ENCODE measurements around the gene OXSR1.
"Not testable (repeated sequence)": the region's sequence is repeated elsewhere in the genome, so short reads cannot be mapped to it uniquely, and the experiment has no call there.

The OXSR1 gene

DNA sequence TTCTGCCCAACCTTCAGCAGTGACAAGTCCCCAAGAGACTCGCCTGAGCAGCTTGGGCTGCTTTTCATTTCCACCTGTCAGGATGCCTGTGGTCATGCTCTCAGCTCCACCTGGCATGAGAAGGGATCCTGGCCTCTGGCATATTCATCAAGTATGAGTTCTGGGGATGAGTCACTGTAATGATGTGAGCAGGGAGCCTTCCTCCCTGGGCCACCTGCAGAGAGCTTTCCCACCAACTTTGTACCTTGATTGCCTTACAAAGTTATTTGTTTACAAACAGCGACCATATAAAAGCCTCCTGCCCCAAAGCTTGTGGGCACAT lies 23.4 kb upstream of the OXSR1 start:
- no peak for DNase-seq (ENCODE audit: low read depth in 2 of 2)

- DNase-seq (ENCODE audit: low read depth in 2 of 2) = no peak
Measured at GRCh38 chr3:38142959-38143358, 22.4 kb upstream of the OXSR1 start.

DNA sequence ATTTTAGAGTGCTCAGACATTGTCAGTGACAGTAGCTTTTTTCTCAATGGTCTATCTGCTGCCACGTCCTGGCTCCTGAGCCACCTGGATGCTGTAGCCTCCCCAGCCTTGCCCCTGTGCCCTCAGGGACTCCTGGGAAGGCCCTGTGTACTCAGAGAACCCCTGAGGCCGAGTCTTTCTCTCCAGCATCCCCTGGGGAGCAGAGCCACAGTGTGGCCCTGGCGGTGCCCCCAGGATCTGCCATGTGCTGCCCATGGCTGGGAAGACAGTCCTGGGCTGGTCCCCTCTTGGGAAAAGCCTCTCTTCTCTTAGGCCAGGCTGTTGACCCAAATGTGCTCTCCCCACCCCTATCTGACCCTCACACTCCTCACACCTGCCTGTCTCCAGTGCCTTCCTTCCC lies 21.8 kb upstream of the OXSR1 start:
- DNase-seq (ENCODE audit: low read depth in 2 of 2) = no peak

- no peak for DNase-seq (ENCODE audit: low read depth in 2 of 2)
Measured at GRCh38 chr3:38146504-38146903, 18.8 kb upstream of the OXSR1 start.

DNA sequence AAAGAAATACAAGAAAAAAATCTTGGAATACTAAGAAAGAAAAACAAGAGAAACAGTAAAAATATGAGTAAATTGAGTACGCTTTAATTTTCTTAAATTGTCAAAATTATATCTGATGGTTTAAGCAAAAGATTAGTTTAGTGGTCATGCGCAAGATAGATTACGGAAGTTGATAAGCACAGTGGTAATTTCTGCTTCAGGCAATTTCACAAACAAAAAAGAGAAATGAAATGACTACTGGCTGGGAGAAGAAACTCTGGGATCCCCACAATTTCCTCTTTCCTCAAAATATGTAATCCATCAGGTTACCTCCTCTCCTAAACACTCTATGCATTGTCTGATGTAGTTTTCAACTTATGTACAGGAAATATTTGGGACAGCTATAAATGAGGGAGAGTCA lies 17.9 kb upstream of the OXSR1 start:
- DNase-seq (ENCODE audit: low read depth in 2 of 2) = no peak

GRCh38 chr3:38148311-38148882 lies 16.9 kb upstream of the OXSR1 start:
- DNase-seq (ENCODE audit: low read depth in 2 of 2) = no peak

GRCh38 chr3:38149708-38150107 lies 15.6 kb upstream of the OXSR1 start:
- no peak for DNase-seq (ENCODE audit: low read depth in 2 of 2)

DNA sequence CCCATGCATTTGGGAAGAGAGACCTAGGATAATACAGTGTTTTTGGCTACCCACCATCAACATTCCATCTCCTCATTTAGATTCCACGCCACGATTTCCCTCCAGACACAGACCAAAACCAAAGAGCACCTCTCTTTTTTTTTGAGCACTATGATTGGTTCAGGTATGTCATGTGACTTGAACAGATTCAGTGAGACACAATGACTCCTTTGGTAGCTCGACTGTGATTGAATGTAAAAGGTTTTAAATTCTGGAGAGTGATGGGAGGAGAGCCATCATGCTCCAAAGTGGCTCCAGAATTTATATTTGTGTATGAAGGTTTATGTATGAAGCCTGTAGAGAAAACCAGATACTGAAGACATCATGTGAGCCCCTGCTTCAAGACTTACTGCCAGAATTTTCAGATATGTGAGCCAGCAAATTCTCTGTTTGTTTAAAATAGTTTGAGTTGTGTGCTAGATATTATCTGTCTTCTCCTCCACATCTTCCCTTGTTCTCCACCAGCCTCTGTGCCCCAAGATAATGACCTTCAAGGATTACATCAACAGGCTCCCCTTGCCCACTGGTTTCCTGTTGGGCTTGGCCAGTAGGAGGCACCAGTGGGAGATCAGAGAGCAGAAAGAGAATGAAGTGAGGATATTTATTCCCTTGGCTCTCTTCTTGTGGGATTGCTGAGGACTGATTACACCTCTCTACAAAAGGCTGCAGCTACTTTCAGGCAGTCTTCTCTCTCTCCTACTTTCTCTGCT lies 14.4 kb upstream of the OXSR1 start:
- no peak for DNase-seq (ENCODE audit: low read depth in 2 of 2)

GRCh38 chr3:38151667-38152265 lies 13.6 kb upstream of the OXSR1 start:
- DNase-seq (ENCODE audit: low read depth in 2 of 2) = no peak

DNA sequence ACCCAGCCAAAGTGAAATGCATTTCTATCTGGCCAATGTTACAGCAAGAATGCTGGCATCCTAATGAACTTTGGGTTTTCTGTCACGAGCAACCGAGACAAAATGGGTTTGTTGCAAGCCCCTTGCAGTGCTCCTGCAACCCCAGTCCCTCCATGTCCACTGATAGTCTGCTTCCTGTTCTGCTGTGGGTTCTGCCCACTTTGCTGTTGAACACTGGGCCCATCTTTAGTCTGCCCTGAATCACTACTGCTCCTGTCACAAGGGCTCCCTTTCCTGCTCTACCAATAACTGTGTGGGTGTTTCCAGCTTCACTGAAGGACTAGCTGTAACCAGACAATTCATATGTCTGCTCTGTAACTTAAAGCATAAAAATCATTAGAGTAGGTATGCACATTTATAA lies 12.7 kb upstream of the OXSR1 start:
- DNase-seq (ENCODE audit: low read depth in 2 of 2) = no peak

DNA sequence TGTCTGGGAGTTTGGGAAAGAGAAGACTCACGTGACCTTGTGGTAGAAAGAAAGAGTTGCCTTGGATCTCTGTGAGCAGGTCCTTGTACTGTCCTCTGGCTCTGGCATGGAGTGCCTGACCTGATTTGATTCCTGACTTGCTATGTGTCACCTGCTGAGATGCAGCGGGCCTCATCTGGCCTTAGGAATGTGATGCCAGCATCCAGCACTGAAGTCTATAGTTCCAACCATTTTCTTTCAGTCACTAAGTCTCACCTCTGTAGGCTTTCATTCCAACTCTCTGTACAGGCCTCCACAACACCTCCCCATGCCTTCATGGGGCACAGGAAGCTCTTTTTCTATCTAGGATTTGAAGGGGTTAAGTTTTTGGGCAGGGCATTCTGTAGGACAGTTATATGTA lies 12.1 kb upstream of the OXSR1 start:
- no peak for DNase-seq (ENCODE audit: low read depth in 2 of 2)

DNA sequence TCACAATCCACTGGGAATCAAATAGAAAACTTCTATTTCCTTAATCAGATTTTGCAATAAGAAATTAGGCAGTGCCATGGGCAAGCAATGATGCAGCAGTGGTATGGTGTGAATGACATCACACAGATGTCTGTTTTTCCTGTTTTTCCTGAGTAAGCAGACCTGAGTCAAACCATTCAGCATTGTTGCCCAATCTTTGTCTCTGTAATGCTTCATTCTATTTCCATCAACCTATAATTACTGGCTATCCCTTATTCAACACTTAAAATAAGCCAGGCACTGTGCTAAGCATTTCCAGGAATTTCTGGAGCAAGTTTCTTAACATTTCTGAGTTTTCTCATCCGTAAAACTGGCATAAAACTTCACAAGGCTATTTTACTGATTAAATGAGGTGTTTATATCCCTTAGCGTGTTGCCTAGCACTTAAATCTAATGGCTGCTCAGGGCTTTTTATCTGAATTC lies 11.3 kb upstream of the OXSR1 start:
- no peak for DNase-seq (ENCODE audit: low read depth in 2 of 2)

GRCh38 chr3:38154625-38155255 lies 10.6 kb upstream of the OXSR1 start:
- no peak for DNase-seq (ENCODE audit: low read depth in 2 of 2)

GRCh38 chr3:38155825-38156224 lies 9.5 kb upstream of the OXSR1 start:
- DNase-seq (ENCODE audit: low read depth in 2 of 2) = no peak

GRCh38 chr3:38157117-38157516 lies 8.2 kb upstream of the OXSR1 start:
- DNase-seq (ENCODE audit: low read depth in 2 of 2) = no peak

- DNase-seq (ENCODE audit: low read depth in 2 of 2) = no peak
Measured at GRCh38 chr3:38157595-38157994, 7.7 kb upstream of the OXSR1 start.

DNA sequence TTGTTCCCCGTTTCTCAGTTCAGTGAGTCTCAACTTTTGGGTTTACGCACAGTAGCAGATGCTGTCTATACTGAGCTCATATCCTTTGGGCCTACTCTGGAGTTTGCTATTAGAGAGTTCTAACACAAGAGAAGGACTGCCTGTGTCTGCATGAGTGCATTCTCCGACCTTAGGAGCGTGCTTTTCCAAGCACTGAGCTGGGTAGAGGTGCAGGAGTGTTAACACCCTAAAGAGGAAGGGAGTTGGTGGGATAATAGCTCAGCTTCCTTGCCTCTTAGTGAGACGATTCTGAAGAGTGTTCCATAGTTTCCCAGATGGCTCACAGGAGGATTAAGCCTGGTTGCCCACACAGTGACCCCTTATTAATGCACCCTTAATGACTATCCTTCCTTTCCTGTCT lies 6.9 kb upstream of the OXSR1 start:
- no peak for DNase-seq (ENCODE audit: low read depth in 2 of 2)

- DNase-seq (ENCODE audit: low read depth in 2 of 2) = not testable (repeated sequence)
Measured at GRCh38 chr3:38160704-38161103, 4.6 kb upstream of the OXSR1 start.

GRCh38 chr3:38163117-38163840 lies 2.1 kb upstream of the OXSR1 start:
- no peak for DNase-seq (ENCODE audit: low read depth in 2 of 2)

GRCh38 chr3:38163841-38164642 lies 1.3 kb upstream of the OXSR1 start:
- DNase-seq (ENCODE audit: low read depth in 2 of 2) = no peak

- no peak for DNase-seq (ENCODE audit: low read depth in 2 of 2)
Measured at GRCh38 chr3:38164643-38164951, 740 bp upstream of the OXSR1 start.
